Stimulated activated CD8-positive, alpha-beta memory T cell treated with anti-CD3 and anti-CD28 coated beads, Interleukin-4, amount 100 ng/mL, for 1 hour (primary cell): Measurements from ENCODE around the gene PSG2.
"Not testable (repeated sequence)": the region's sequence is repeated elsewhere in the genome, so short reads cannot be mapped to it uniquely, and the experiment has no call there.

Source experiments
- DNase-seq, 2 donors: peaks; one replicate each; pipeline ENCODE4 v3.0.0-alpha.2; 2020; ENCODE audit warnings: low read depth in 2 of 2, low spot score in 1 of 2

The PSG2 gene

GRCh38 chr19:43082601-43083000, at the start of gene PSG2:
PSG2 (minus strand) TSS chr19:43082701; CDS start chr19:43082569, 132 bp downstream.
- not testable (repeated sequence) for DNase-seq

- not testable (repeated sequence) for DNase-seq
Observed at GRCh38 chr19:43131281-43131842, 48.9 kb upstream of the PSG2 start.

- not testable (repeated sequence) for DNase-seq
Observed at GRCh38 chr19:43129197-43129596, 46.7 kb upstream of the PSG2 start.

DNA sequence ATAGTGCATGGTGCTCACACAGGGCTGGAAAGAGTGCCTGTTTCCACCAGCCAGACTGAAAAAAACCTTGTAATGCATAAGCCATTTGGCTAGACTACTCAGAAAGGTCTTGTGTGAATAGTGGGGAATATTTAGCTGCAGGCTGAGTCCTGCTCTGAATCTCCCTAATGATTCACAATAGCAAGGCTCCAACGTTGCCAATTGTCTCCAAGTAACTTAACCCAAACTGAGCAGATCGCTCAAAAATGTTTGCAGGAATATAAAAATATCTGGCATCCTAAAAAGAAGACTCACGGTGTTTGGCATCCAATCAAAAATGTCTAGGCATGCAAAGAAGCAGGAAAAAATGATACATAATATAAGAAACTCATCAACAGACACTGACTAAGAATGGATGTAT, 44.8 kb upstream of the PSG2 start:
- not testable (repeated sequence) for DNase-seq

GRCh38 chr19:43126720-43127119, 44.2 kb upstream of the PSG2 start:
- DNase-seq = no peak

GRCh38 chr19:43124360-43124759, 41.9 kb upstream of the PSG2 start:
- no peak for DNase-seq

DNA sequence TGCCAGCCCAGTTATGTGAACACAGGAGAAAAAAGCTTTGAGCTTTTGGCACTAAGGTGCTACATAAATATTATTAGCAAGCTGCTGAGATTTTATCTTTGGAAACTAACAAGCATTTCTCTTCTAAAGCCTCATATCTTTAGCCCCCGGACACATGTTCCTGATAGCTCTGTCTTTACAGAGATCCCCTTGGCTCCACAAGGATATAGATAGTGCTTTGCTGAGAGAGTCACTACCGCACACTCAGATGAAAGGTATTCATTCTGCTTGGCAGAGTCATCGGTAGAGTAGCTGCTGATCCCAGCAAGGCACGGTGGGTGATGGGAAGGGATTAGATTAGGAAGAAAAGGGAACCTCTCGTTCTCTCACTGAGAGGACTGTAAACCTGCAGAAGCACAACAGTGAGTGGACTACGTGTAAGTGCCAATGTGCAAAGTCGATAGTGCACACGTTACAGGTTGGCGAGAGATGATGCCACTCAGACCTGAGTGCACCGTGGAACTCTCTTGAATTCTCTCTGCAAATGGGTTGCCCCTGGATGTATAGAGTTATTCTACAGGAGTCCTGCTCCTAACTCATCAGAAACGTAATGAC, 38.0 kb upstream of the PSG2 start:
- not testable (repeated sequence) for DNase-seq

DNA sequence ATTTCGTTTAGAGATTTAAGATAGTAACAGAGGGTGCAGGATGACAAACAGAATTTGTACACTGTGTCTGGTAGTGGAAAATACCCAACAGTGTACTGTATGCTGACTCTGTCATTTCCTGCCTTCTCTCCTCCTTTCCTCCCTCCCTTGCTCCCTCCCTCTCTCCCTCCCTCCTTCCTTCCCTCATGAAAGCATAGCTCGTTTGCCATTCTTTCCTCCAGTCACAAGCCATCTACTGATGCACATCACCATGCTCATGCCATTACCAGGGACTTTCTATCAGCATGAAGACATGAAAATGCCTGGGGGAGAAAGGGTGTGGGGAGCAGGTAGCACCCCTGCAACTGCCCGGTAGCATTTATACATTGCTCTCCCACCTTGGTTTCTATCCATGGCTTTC, 37.0 kb upstream of the PSG2 start:
- not testable (repeated sequence) for DNase-seq

GRCh38 chr19:43116421-43116820, 33.9 kb upstream of the PSG2 start:
- DNase-seq = not testable (repeated sequence)

- DNase-seq = not testable (repeated sequence)
Observed at GRCh38 chr19:43115548-43115947, 33.0 kb upstream of the PSG2 start.

DNA sequence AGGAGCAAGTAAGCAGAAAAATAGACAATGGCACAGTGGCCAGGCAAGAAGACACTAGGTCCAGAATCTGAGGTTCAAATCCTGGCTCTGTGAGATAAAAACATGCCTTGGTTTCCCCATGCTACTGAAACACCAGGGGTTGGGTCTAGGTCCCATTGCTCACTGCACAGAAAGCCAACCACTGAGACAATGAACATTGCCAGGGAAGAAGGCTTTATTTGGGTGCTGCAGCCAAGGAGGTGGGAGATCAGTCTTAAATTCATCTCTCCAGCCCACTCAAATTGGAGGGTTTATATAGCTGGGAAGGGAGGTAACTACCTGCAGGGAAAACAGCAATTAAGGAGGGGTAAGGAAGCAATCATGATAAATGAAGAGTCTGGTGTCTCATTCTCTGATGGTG, 32.6 kb upstream of the PSG2 start:
- not testable (repeated sequence) for DNase-seq

DNA sequence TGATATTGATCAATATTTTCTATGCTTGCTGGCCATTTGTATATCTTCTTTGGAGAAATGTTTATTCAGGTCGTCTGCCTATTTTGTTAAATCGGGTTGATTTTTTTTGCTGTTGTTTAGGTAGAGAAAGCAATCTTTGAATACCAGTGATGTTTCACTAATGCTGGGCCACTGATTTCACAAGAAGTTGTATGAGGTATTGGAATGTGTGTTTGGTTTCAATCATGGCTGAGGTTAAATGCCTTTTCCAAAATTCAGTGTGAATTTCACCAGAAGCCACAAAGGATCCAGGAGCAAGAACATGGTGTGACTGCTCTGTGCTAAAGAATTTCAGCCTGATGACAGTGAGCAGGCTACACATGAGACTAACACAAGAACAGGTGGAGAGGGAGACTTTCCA, 32.1 kb upstream of the PSG2 start:
- not testable (repeated sequence) for DNase-seq

- not testable (repeated sequence) for DNase-seq
Observed at GRCh38 chr19:43107401-43107800, 24.9 kb upstream of the PSG2 start.

GRCh38 chr19:43105496-43105895, 23.0 kb upstream of the PSG2 start:
- DNase-seq = no peak

GRCh38 chr19:43104215-43104850, 21.8 kb upstream of the PSG2 start:
- not testable (repeated sequence) for DNase-seq

GRCh38 chr19:43101950-43102349, 19.4 kb upstream of the PSG2 start:
- no peak for DNase-seq

- not testable (repeated sequence) for DNase-seq
Observed at GRCh38 chr19:43098416-43098815, 15.9 kb upstream of the PSG2 start.

- DNase-seq = not testable (repeated sequence)
Observed at GRCh38 chr19:43087702-43088340, 5.3 kb upstream of the PSG2 start.

GRCh38 chr19:43085796-43086530, 3.5 kb upstream of the PSG2 start:
- not testable (repeated sequence) for DNase-seq

DNA sequence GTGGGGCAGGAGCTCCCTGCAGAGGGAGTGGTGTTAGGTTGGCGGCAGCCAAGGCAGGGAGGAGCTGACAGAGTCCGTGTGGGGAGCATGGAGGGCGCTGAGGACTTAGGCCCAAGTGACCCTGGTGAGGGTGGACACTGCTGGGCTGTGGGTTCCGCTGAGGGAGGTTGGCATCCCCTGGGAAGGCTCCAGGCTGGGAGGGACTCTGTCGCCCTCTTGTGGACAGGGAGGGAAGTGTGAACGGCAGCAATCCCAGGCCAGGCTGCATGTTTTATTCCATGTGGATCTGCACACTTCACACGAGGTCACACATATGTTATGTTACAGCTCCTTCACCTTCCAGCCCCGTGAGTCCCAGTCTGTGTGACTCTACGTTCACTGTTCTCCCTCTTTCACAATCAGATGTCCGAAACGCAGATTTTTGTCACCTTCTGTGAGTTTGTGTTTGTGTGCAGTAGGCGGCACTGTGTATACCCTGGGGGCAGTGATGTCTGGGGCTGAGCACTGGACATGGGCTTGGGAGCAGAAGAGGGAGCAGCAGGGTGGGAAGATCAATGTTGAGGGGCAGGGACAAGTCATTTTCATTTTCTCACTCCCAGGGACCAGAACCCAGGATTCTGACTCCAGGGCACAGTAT, 1.8 kb upstream of the PSG2 start:
- DNase-seq = not testable (repeated sequence)

- not testable (repeated sequence) for DNase-seq
Observed at GRCh38 chr19:43083721-43084120, 1.2 kb upstream of the PSG2 start.
